Measurements from ENCODE around the gene CST8.

DNA sequence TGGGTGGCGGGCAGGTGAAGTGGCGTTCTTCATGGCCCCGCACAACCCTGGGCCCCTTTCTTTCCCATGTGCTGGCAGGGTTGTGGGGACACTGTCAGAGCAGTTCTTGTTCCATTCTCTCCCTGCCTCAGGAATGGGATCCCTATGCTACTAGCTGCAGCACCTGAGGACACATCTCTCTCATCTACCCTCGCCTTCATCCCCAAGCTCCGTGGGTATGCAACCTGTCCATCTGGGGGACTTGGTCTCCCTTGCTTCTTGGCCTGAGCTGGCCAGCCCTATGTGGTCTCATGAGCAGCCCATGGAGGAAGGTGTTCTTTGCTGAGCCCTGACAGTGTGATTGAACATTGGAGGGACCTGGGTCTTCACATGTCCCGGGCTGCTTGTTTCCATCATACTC, 53.2 kb downstream of the CST8 start:
- TF ChIP-seq, protein P1, sequence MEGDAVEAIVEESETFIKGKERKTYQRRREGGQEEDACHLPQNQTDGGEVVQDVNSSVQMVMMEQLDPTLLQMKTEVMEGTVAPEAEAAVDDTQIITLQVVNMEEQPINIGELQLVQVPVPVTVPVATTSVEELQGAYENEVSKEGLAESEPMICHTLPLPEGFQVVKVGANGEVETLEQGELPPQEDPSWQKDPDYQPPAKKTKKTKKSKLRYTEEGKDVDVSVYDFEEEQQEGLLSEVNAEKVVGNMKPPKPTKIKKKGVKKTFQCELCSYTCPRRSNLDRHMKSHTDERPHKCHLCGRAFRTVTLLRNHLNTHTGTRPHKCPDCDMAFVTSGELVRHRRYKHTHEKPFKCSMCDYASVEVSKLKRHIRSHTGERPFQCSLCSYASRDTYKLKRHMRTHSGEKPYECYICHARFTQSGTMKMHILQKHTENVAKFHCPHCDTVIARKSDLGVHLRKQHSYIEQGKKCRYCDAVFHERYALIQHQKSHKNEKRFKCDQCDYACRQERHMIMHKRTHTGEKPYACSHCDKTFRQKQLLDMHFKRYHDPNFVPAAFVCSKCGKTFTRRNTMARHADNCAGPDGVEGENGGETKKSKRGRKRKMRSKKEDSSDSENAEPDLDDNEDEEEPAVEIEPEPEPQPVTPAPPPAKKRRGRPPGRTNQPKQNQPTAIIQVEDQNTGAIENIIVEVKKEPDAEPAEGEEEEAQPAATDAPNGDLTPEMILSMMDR (IDR thresholded peaks at IDR 0.05): no peak
- no peak for TF ChIP-seq POLR2A (IDR thresholded peaks at IDR 0.05)
